Endothelial cell of umbilical vein (primary cell): Measurements from ENCODE around the gene DNASE1L1.

ENCODE experiments used
- EZH2 ChIP-seq: IDR thresholded peaks from 2 replicates; pipeline ENCODE4 v1.6.1; 2012; ENCODE audit warnings: borderline replicate concordance, low read depth, mild to moderate bottlenecking, moderate library complexity, low read length, inconsistent platforms; ENCODE audit not compliant: severe bottlenecking
- FOS ChIP-seq: IDR thresholded peaks from 2 replicates; pipeline ENCODE4 v1.6.1; 2011; ENCODE audit warnings: mild to moderate bottlenecking, low read length, moderate library complexity, borderline replicate concordance; ENCODE audit not compliant: insufficient read depth
- JUN ChIP-seq: IDR thresholded peaks from 2 replicates; pipeline ENCODE4 v1.6.1; 2011; ENCODE audit warnings: borderline replicate concordance, low read depth; ENCODE audit not compliant: insufficient read length, insufficient read depth
- MAX ChIP-seq: IDR thresholded peaks from 2 replicates; pipeline ENCODE4 v1.6.1; 2011; ENCODE audit not compliant: insufficient read depth, insufficient read length
- MYC ChIP-seq: IDR thresholded peaks from one replicate; pipeline ENCODE4 v1.6.1; 2011; ENCODE audit warnings: mild to moderate bottlenecking, low read depth, low read length
- POLR2A ChIP-seq: IDR thresholded peaks from 2 replicates; pipeline ENCODE4 v1.6.1; 2012; ENCODE audit warnings: low read depth, mild to moderate bottlenecking, control low read depth, low read length
- POLR2AphosphoS5 ChIP-seq: IDR thresholded peaks from 2 replicates; pipeline ENCODE4 v1.6.1; 2012; ENCODE audit warnings: low read depth, mild to moderate bottlenecking, control low read depth, low read length, moderate library complexity; ENCODE audit not compliant: insufficient read depth
- TF ChIP-seq, protein P1 (sequence below), 2 donors: IDR thresholded peaks; 1 replicate in 1 of 2; 2 replicates in 1 of 2; pipeline ENCODE4 v1.5.1; 2011; ENCODE audit warnings: low read length in 2 of 2, mild to moderate bottlenecking in 2 of 2, moderate library complexity in 2 of 2, control low read depth in 1 of 2, inconsistent platforms in 1 of 2, low read depth in 1 of 2; ENCODE audit not compliant: insufficient read depth in 1 of 2; ENCODE audit errors: extremely low read depth in 1 of 2

DNA sequence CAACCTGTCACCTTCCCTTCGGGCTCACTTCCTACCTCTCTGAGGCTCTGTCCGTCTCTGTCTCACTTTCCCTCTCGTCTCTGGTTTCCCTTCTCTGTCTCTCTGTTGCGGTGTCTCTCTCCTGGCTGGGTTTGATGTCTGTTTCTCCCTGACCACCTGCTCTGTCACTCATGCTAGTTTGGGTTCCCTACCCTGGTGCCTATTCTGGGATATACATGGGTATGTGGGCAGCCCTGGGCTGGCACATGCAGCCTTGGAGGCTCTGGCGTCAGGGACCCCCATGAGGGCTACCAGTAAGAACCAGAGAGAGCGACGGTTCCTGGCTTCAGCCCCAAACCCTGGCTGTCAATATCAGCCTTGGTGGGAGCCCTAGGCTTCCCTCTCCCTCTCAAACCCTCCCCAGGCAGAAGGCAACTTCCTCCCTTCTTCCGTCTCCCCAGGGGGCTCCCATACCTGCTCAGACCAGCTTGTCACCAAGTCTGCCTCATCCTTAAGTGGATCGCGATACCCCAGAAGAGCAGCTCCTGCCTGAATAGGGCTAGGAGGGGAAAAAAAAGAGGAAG, 314 bp downstream of the DNASE1L1 start:
- TF ChIP-seq, protein P1, sequence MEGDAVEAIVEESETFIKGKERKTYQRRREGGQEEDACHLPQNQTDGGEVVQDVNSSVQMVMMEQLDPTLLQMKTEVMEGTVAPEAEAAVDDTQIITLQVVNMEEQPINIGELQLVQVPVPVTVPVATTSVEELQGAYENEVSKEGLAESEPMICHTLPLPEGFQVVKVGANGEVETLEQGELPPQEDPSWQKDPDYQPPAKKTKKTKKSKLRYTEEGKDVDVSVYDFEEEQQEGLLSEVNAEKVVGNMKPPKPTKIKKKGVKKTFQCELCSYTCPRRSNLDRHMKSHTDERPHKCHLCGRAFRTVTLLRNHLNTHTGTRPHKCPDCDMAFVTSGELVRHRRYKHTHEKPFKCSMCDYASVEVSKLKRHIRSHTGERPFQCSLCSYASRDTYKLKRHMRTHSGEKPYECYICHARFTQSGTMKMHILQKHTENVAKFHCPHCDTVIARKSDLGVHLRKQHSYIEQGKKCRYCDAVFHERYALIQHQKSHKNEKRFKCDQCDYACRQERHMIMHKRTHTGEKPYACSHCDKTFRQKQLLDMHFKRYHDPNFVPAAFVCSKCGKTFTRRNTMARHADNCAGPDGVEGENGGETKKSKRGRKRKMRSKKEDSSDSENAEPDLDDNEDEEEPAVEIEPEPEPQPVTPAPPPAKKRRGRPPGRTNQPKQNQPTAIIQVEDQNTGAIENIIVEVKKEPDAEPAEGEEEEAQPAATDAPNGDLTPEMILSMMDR (IDR thresholded peaks at IDR 0.05; ENCODE audit: extremely low read depth in 1 of 2, insufficient read depth in 1 of 2, low read depth in 1 of 2, low read length in 2 of 2), result no peak
- TF ChIP-seq POLR2AphosphoS5, result no peak
- TF ChIP-seq FOS, result no peak
- TF ChIP-seq JUN, result no peak
- TF ChIP-seq POLR2A, result no peak
- TF ChIP-seq MAX, result no peak
- TF ChIP-seq MYC, result no peak
- TF ChIP-seq EZH2, result no peak
